K562 (cell line): ENCODE data around the gene SAPCD1. TPM values are rescaled to one million over a fixed set of nuclear protein-coding genes. Genes with fewer than 3 reads are reported as not detected.
A peak's percentile ranks its signal among the peaks of the same experiment; 100 is the strongest.

ENCODE experiments used
- E2F6 ChIP-seq, 2 experiments: IDR thresholded peaks; 2 replicates each; pipeline ENCODE4 v1.6.1; 2011; ENCODE audit warnings: borderline replicate concordance in 1 of 2, control low read depth in 1 of 2, low read depth in 1 of 2, low read length in 1 of 2, mild to moderate bottlenecking in 1 of 2, mixed read lengths in 1 of 2, moderate library complexity in 1 of 2; ENCODE audit not compliant: insufficient read depth in 1 of 2, insufficient read length in 1 of 2, poor library complexity in 1 of 2, severe bottlenecking in 1 of 2; ENCODE audit errors: extremely low read depth in 1 of 2
- GTF2E2 ChIP-seq: fragments of 200-800 bp; sonication (Bioruptor generic); IDR thresholded peaks from 2 replicates; pipeline ENCODE4 v1.6.1; 2016; ENCODE audit warnings: missing genetic modification characterization, missing compliant biosample characterization
- HNRNPUL1 ChIP-seq: fragments of 200-400 bp; formaldehyde crosslinking; IDR thresholded peaks from 2 replicates; pipeline ENCODE4 v1.6.1; 2017; ENCODE audit warnings: low read length
- MAFG ChIP-seq: fragments of 450-650 bp; conservative IDR thresholded peaks from 2 replicates; pipeline ENCODE4 v1.6.1; 2016; ENCODE audit warnings: missing genetic modification characterization, missing compliant biosample characterization
- MEF2A ChIP-seq: IDR thresholded peaks from 2 replicates; pipeline ENCODE4 v1.6.1; 2011; ENCODE audit warnings: low read depth, mild to moderate bottlenecking, low read length, moderate library complexity; ENCODE audit not compliant: control insufficient read depth
- NFIC ChIP-seq: fragments of 450-650 bp; IDR thresholded peaks from 2 replicates; pipeline ENCODE4 v1.6.1; 2017; ENCODE audit warnings: mild to moderate bottlenecking, inconsistent platforms
- NFYB ChIP-seq: IDR thresholded peaks from 2 replicates; pipeline ENCODE4 v1.6.1; 2011; ENCODE audit warnings: mild to moderate bottlenecking, moderate library complexity; ENCODE audit not compliant: insufficient read length; ENCODE audit errors: extremely low read depth
- POLR2G ChIP-seq: fragments of 200-400 bp; formaldehyde crosslinking; IDR thresholded peaks from 2 replicates; pipeline ENCODE4 v1.6.1; 2017; ENCODE audit warnings: low read depth, mild to moderate bottlenecking, antibody characterized with exemption, low read length, moderate library complexity
- POLR3G ChIP-seq: IDR thresholded peaks from 2 replicates; pipeline ENCODE4 v1.6.1; 2011; ENCODE audit not compliant: insufficient read length, insufficient replicate concordance; ENCODE audit errors: extremely low read depth
- PRDM10 ChIP-seq: fragments of 450-650 bp; IDR thresholded peaks from 2 replicates; pipeline ENCODE4 v1.6.1; 2018; ENCODE audit not compliant: partially characterized antibody
- PRPF4 ChIP-seq: fragments of 200-400 bp; formaldehyde crosslinking; IDR thresholded peaks from one replicate; pipeline ENCODE4 v1.6.1; 2017; ENCODE audit warnings: low read length, low read depth, mild to moderate bottlenecking; ENCODE audit not compliant: insufficient read depth, poor library complexity, severe bottlenecking
- RFX7 ChIP-seq: fragments of 250-450 bp; sonication (Bioruptor Pico); IDR thresholded peaks from 2 replicates; pipeline ENCODE4 v1.5.1; 2021; ENCODE audit warnings: mild to moderate bottlenecking
- SNRNP70 ChIP-seq: fragments of 200-400 bp; formaldehyde crosslinking; optimal IDR thresholded peaks from 2 replicates; pipeline ENCODE3; 2017; ENCODE audit warnings: low read depth, low read length
- SUPT5H ChIP-seq: fragments of 450-650 bp; IDR thresholded peaks from 2 replicates; pipeline ENCODE4 v1.6.1; 2016
- ZNF57 ChIP-seq: fragments of 450-650 bp; formaldehyde crosslinking; IDR thresholded peaks from 2 replicates; pipeline ENCODE4 v1.4.0; 2020; ENCODE audit warnings: mild to moderate bottlenecking, moderate library complexity
- ZNF695 ChIP-seq: fragments of 450-650 bp; formaldehyde crosslinking; IDR thresholded peaks from 2 replicates; pipeline ENCODE4 v1.4.0; 2020; ENCODE audit warnings: mild to moderate bottlenecking, moderate library complexity
- ZNF764 ChIP-seq: fragments of 250-450 bp; sonication (Bioruptor Pico); IDR thresholded peaks from 2 replicates; pipeline ENCODE4 v1.4.0; 2020; ENCODE audit warnings: low read depth, mild to moderate bottlenecking, moderate library complexity
- polyA plus RNA-seq, 8 experiments: library from polyadenylated mRNA; depleted of rRNA in 4 of 8; stranded (reverse) in 5 of 8; unstranded in 3 of 8; fragments of >200 nt; fragmentation: Nextera tagmentation in 2 of 8; fragmentation: Illumina TruSeq in 1 of 8; extraction: Ambion mirVana in 2 of 8; extraction: Trizol in 1 of 8; gene quantifications; 2 replicates each; pipeline versions ENCODE4 v1.2.1 to v1.2.3, GENCODE V29; 2011 to 2014; ENCODE audit warnings: inconsistent platforms in 1 of 8, missing spikeins in 1 of 8
- total RNA-seq, 7 experiments: library from RNA; depleted of rRNA in 6 of 7; stranded (reverse); fragments of >200 nt in 6 of 7; fragmentation: Illumina TruSeq in 2 of 7; extraction: Trizol in 2 of 7; gene quantifications; 2 replicates each; pipeline versions ENCODE4 v1.2.1 to v1.2.3, GENCODE V29; 2011 to 2021; ENCODE audit warnings: low replicate concordance in 1 of 7
- TF ChIP-seq, protein P1 (sequence below): sonication (generic); formaldehyde crosslinking; IDR thresholded peaks from 2 replicates; pipeline ENCODE4 v1.9.0; 2022; ENCODE audit warnings: mild to moderate bottlenecking, missing genetic modification reagents

Gene SAPCD1
- total and polyA plus RNA-seq, 9 of the 15 experiments (the other 6 are each of a cell fraction or from before 2014, with no cell fraction given), result 2.6 to 30.2 (median 7.4) TPM

GRCh38 chr6:31794294-31794865 is 31.9 kb downstream of the SAPCD1 start (continued):
- TF ChIP-seq ZNF57, result peak; percentile 25; the same call in 1 of the 2 replicates
- TF ChIP-seq RFX7, result no peak
- no peak for TF ChIP-seq NFYB
- no peak for TF ChIP-seq HNRNPUL1
- TF ChIP-seq GTF2E2, result no peak
- no peak; the same call in 1 of the 2 replicates for TF ChIP-seq ZNF764
- TF ChIP-seq POLR3G, result no peak
- TF ChIP-seq SUPT5H, result no peak
- TF ChIP-seq SNRNP70, result no peak
- no peak for TF ChIP-seq MAFG (tag)
- TF ChIP-seq, protein P1, sequence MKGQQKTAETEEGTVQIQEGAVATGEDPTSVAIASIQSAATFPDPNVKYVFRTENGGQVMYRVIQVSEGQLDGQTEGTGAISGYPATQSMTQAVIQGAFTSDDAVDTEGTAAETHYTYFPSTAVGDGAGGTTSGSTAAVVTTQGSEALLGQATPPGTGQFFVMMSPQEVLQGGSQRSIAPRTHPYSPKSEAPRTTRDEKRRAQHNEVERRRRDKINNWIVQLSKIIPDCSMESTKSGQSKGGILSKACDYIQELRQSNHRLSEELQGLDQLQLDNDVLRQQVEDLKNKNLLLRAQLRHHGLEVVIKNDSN, result 0 out of 2 replicates have a peak, but pooled peaks have one; percentile 46
- no peak for TF ChIP-seq PRDM10
- no peak for TF ChIP-seq MEF2A
- no peak for TF ChIP-seq E2F6 (IDR thresholded peaks at IDR 0.05; ENCODE audit: borderline replicate concordance in 1 of 2, extremely low read depth in 1 of 2, insufficient read depth in 1 of 2, insufficient read length in 1 of 2, low read depth in 1 of 2, low read length in 1 of 2, poor library complexity in 1 of 2, severe bottlenecking in 1 of 2)
- TF ChIP-seq ZNF695, result no peak
- TF ChIP-seq POLR2G, result no peak
- TF ChIP-seq NFIC, result no peak
- no peak for TF ChIP-seq PRPF4
